ENCODE measurements around the gene RPS23.

Gene RPS23

GRCh38 chr5:82234885-82235284, 43.3 kb downstream of the RPS23 start:
- Histone ChIP-seq H3K27ac (ENCODE audit: low read length) (no peak overlapping the region), H3K27me3 (ENCODE audit: insufficient read depth, low read length) (no peaks in the 10 kb centered on the region), H3K9me3 (ENCODE audit: insufficient read depth, low read depth, low read length) (no peaks in the 10 kb centered on the region), H3K36me3 (ENCODE audit: insufficient read depth, low read depth, low read length) (no peaks in the 10 kb centered on the region), H3K4me1 (ENCODE audit: insufficient read depth, low read length) (no peaks in the 10 kb centered on the region), H3K9ac (ENCODE audit: low read depth, low read length) (no peak overlapping the region), H3K4me3 (ENCODE audit: low read length) (no peak overlapping the region)

DNA sequence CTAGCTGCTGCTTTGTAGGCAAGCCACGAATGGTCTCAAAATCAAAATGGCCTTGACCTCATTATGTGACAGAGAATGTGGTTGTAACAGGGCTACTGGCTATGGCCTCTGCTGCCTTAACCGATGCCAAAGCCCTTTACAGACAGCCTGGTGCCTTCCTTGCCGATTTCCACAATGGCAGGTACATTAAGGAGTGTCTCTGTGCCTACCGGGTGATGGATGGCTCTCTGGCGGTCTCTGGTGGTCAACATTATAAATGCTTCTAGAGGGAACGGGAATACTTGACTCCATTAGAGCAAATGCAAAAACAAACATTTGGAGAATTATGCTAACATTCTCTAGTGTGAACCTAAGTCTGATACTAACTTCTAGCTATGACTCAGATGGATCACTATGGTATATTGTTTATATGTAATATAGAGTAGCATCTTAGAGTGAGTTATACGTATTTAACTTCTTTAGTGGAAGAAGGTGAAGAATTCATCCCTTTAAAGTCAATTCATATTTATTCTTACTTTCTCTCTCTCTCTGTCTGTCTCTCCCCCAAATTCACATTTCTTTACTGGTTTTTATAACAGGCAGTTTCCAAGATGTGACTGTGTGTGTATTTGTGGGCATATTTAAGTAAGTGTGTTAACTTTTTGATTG, 52.5 kb downstream of the RPS23 start:
- no peaks in the 10 kb centered on the region for H3K36me3 ChIP-seq (ENCODE audit: insufficient read depth, low read depth, low read length)
- H3K27me3 ChIP-seq (ENCODE audit: insufficient read depth, low read length), result no peaks in the 10 kb centered on the region
- no peak overlapping the region for H3K27ac ChIP-seq (ENCODE audit: low read length)
- no peak overlapping the region for H3K4me3 ChIP-seq (ENCODE audit: low read length)
- H3K4me1 ChIP-seq (ENCODE audit: insufficient read depth, low read length), result peaks cover 11% of the 10 kb centered on the region; the same call in 1 of the 2 replicates
- H3K9me3 ChIP-seq (ENCODE audit: insufficient read depth, low read depth, low read length), result no peaks in the 10 kb centered on the region
- no peak overlapping the region for H3K9ac ChIP-seq (ENCODE audit: low read depth, low read length)
